TTC549 (cell line): Measurements from ENCODE around the gene PDE8B.

Source experiments
- FAIRE-seq: peaks from 2 replicates; lab custom pipeline; 2012; peaks lifted over from hg19 to GRCh38; lab: Jason Lieb, UNC

The PDE8B gene

GRCh38 chr5:77192441-77193050, 17.9 kb upstream of the PDE8B start:
- FAIRE-seq: no peak

- no peak for FAIRE-seq
Observed at GRCh38 chr5:77194762-77195161, 15.7 kb upstream of the PDE8B start.

- FAIRE-seq: no peak
Observed at GRCh38 chr5:77197840-77198554, 12.5 kb upstream of the PDE8B start.

- no peak for FAIRE-seq
Observed at GRCh38 chr5:77200663-77201062, 9.8 kb upstream of the PDE8B start.

DNA sequence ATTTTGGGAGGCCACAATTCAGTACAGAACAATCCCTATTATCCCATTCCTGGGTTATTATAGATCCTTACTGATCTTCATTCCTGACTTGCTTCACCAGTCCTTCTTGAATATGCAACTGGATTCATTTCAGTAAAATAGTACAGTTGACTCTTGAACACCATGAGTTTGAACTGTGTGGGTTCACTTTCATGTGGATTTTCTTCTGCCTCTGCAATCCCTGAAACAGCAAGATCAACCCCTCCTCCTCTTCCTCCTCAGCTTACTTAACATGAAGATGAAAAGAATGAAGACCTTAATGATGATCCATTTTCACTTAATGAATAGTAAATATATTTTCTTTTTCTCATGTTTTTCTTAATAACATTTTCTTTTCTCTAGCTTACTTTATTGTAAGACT, 8.3 kb upstream of the PDE8B start:
- no peak for FAIRE-seq

GRCh38 chr5:77204967-77205366, 5.5 kb upstream of the PDE8B start:
- no peak for FAIRE-seq

DNA sequence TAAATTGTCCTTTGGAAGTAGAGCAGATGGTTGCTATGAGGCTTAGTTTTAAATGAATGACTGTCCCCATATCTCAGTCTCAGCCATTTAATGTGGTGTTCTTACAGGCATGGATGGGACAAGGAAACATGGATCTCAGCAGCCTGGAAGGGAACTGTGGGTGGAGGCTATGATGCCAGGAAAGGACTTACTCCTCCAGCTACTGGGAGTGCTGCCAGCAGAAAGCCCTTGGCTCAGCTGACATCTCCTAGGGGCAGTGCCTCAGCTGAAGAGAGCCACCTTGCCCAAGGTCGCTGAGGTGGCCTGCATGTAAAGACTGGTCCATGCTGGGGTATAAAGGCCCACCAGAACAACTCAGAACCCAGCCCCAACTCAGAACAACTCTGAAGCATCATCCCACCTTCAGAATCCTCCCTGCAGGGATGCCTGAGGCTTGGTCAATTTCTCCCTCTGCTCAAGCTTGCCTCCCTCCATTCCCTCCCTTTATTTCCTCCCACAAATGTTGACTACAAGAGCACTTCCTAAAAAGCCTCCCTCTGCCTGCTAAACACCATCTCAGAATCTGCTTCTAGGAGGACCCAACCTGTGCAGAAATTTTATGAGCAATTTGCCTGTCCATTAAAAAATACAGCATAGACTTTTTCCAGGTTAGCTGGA, 1.8 kb upstream of the PDE8B start:
- no peak for FAIRE-seq

DNA sequence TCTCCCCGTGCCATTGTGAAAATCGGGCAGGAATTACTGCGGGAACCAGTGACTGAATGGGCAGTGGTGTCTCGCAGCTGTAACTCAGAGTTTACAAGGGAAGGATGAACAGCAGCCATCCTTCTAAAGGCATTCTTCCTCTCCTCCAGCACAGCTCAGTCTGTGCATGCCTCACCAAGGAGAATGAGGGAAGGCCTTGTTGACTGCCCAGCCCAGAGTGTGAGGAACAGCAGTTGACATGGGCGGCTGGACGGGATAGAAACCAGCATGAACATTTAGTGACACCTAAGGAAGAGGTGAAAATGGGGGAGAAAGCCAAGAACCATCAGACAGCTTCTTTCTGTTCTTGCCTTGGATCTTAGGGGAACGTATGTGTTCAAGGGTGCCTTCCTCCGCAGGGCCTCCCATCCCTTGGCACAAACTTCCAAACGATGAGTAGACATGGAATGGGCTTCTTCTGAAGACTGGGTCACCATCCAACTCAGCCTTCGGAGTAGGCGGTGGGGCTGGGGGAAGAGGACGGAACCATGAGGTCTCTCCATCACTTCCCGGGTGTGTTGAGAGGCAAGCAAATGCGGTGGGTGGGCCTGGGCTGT, 887 bp upstream of the PDE8B start:
- no peak for FAIRE-seq

- FAIRE-seq: no peak
Observed at GRCh38 chr5:77210964-77211690, 647 bp downstream of the PDE8B start.

DNA sequence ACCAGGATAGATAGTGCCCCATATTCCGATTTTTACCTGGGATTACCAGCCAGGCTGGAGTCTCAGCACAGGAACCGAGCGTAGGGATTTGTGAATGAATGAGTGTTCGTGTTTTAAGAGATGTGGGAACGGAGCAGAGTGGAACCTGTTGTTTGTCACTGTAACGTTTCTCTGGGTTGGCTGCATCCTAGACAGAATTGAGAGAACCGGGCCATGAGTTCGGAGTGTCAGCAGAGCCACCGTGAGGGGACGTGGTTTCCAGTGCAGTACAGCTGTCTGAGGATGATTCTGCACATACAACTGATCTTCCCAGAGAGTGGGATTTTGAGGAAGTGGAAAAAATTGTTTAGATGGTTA, 1.2 kb downstream of the PDE8B start:
- FAIRE-seq: no peak

DNA sequence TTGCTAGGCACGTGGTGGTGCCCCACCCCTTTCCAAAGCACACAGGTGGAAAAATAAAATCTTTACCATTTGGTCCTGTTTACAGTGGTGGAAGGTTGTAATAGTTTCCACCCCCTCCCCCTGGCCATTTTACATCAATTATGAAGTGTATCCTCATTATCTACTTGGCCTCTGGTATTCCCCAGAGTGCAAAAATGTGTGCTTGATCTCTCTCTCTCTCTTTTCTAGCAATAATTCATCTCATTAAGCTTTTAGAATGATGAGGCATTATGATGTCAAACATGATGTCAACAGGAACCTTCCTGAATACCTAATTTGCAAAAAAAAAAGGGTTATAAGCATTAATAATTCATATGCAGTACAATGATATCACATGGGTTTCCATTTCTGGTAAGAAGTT, 3.1 kb downstream of the PDE8B start:
- FAIRE-seq: no peak

- no peak for FAIRE-seq
Observed at GRCh38 chr5:77214151-77214550, 3.7 kb downstream of the PDE8B start.

- FAIRE-seq: no peak
Observed at GRCh38 chr5:77218263-77218662, 7.8 kb downstream of the PDE8B start.

GRCh38 chr5:77221115-77221514, 10.6 kb downstream of the PDE8B start:
- no peak for FAIRE-seq

GRCh38 chr5:77222722-77223121, 12.2 kb downstream of the PDE8B start:
- no peak for FAIRE-seq

GRCh38 chr5:77223653-77224052, 13.2 kb downstream of the PDE8B start:
- FAIRE-seq: no peak

GRCh38 chr5:77224672-77225355, 14.3 kb downstream of the PDE8B start:
- no peak for FAIRE-seq

DNA sequence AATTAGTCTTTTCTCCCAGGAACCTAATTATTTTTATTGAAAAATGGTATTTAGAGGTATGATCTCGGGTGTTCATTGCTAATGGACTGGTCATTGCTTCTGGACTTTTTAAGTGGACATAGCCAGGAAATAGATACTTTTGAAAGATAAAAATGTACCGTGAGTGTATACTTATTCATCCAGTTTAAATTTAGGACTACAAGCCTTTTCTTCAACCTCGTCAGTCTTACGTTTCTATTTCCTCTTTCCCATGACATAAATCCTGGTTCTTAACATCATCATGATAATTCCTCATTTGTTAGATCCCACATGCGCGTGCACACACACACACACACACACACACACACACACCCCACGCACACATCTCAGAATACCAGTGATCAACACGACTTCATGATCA, 15.1 kb downstream of the PDE8B start:
- no peak for FAIRE-seq

GRCh38 chr5:77229887-77230286, 19.4 kb downstream of the PDE8B start:
- no peak for FAIRE-seq

DNA sequence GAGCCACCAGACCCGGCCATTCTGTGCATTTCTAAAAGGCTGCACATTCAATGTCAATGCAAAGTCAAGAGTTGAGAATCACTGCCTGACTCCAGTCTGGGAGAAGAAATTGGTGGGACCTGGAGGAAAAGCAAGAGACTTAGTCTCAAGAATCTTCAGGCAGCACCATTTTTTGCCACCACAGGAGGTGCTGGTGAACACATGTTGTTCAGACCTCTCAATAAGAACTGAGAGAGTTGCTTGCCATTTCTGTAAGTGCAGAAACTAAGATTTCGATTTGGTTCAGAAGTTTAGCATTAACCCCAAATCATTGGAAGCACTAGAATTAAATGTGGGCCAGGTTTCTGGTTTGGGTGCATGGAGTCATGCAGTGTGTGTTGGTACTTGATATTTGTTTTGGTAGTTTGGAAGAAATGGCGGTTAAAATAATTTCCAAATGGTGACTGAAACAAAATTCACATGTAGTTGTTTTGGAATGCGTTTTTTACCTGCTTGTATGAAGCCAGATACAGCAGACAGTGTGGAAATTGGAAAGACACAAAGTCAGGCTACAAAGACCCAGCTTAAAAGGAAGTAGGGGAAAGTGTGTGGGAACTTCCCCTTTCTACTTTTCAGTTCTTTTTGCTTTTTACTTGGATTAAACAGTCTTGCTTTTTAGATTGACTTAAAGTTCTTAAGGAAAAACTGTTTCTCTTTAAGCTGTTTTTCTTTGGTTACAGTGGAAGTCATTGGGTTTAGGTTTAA, 20.4 kb downstream of the PDE8B start:
- FAIRE-seq: no peak

DNA sequence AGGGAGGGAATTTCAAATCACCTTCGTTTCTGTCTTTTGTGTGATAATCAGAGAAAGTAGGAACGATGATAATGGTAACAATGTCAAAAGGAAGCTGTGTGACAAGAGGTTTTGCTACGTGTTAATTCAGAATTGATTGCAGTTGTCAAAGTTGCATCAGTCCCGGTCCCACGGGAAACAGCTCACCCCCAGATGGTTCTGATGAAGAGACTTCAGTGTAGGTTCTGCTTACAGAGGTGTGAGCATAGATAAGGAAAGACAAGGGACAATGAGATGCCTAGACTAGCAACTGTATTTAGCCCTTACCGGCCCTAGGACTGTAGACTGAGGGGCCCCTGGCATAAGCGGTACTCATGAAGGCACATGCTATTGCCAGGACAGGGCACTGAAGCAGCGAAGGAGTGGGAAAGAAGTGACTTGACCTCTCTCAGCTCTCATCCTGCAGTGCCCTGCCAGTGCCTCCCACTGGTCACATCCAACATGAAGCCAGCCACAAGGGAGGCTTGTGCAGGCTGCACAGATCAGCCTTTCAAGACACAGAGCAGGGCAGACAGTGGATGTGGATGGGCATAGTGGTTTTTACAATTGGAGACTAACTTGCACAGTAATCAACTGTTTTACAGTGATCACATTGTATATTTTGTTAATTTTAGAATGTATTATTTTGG, 21.1 kb downstream of the PDE8B start:
- no peak for FAIRE-seq
